GM10266 (cell line): ENCODE data around the gene FNIP2.
A peak's percentile ranks its signal among the peaks of the same experiment; 100 is the strongest.
"Not testable (repeated sequence)": the region's sequence is repeated elsewhere in the genome, so short reads cannot be mapped to it uniquely, and the experiment has no call there.

Experiments
- DNase-seq: peaks from one replicate; pipeline ENCODE4 v3.0.0; 2012; ENCODE audit errors: extremely low spot score
- TF ChIP-seq, protein P1 (sequence below): IDR thresholded peaks from 2 replicates; pipeline ENCODE4 v1.5.1; 2012; ENCODE audit warnings: mild to moderate bottlenecking, low read depth; ENCODE audit not compliant: control insufficient read depth, insufficient read depth; ENCODE audit errors: missing control alignments

FNIP2 gene

DNA sequence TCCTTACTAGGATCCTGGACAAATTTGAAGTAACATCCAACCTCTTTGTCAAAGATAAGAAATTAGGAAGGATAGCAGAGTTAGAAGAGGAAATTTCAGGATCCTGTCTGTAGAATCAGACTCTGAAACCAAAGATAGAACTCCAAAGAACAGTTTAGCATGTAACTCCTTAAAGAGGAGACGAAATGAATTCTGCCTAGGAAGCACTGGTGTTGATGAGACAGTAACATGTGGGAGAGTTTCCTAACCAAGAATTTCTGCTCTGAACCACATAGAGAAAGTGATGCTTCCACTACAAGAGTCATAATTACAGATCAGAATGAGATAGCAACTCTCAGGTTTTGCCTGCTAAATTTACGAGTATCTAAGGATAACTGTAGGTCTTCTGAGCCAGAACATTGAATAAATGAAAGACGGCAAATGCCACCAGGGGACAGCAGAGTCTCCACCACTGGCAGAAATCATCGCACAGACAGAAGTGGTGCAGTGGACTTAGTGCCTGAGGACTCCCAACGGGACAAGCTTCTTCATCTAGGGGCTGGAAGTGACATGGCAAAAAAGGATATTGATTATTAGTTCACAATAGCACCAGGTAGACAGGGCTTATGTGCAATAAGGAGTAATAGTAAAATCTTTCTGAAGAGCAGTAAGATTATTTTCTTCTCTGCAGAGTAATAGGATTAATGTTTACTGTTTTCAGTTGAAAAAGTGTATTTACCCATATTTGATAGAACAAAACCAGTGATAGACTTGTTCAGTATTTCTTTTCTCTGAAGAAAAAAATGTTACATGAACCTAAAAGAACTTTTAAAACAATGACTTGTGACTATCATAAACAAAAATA is 38.9 kb upstream of the FNIP2 start:
- peak; percentile 62 for DNase-seq
- TF ChIP-seq, protein P1, sequence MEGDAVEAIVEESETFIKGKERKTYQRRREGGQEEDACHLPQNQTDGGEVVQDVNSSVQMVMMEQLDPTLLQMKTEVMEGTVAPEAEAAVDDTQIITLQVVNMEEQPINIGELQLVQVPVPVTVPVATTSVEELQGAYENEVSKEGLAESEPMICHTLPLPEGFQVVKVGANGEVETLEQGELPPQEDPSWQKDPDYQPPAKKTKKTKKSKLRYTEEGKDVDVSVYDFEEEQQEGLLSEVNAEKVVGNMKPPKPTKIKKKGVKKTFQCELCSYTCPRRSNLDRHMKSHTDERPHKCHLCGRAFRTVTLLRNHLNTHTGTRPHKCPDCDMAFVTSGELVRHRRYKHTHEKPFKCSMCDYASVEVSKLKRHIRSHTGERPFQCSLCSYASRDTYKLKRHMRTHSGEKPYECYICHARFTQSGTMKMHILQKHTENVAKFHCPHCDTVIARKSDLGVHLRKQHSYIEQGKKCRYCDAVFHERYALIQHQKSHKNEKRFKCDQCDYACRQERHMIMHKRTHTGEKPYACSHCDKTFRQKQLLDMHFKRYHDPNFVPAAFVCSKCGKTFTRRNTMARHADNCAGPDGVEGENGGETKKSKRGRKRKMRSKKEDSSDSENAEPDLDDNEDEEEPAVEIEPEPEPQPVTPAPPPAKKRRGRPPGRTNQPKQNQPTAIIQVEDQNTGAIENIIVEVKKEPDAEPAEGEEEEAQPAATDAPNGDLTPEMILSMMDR = peak; percentile 87

GRCh38 chr4:158738866-158739265 is 30.0 kb upstream of the FNIP2 start:
- DNase-seq = no peak
- TF ChIP-seq, protein P1 = no peak

DNA sequence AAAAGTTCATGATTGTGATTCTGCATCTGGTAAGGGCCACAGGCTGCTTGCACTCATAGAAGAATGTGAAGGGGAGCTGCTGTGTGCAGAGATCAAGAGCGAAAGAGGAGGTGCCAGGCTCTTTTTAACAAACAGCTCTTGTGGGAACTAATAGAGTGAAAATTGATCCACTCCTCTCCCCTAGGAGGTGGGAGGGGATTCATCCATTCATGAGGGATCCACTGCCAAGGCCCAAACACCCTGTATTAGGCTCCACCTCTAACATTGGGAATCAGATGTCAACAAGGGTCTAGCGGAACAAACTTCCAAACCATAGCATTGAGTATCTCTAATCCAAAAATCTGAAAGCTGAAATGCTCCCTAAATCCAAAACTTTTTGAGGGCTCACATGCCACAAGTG is 29.2 kb upstream of the FNIP2 start:
- TF ChIP-seq, protein P1 = no peak

DNA sequence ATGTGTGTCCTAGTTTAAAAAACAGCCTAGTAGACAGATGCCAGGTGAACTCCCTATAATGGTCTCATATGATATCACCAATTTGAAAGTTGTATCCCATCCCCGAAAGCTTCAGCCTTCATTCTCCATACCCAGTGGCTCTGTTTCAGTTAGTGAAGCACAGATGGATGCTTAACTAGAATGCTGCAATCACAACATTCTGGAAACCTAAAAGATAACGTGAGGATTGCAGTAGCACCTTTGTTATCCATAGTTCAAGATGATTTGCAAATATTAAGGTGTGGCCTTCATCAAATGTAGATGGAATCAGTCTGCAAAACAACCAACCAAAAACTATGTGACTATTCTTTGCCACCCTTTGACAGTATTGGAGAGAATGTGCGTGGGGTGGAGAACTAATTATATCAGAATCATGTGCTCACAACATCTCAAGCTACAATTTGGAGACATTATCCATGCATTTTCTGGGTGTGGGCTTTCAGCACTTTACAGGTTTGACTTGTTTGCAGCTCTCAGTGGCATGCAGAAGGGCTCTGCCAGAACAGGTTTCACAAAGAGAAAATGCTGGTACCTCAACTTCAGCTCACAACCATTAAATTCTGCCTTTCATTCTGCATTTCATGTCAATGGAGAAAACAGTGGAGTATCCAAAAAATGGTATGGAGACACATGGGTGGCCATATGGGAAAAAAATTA is 27.4 kb upstream of the FNIP2 start:
- DNase-seq = no peak
- TF ChIP-seq, protein P1 = no peak

More for the DNA sequence above, 29.2 kb upstream of the FNIP2 start:
- DNase-seq = no peak

DNA sequence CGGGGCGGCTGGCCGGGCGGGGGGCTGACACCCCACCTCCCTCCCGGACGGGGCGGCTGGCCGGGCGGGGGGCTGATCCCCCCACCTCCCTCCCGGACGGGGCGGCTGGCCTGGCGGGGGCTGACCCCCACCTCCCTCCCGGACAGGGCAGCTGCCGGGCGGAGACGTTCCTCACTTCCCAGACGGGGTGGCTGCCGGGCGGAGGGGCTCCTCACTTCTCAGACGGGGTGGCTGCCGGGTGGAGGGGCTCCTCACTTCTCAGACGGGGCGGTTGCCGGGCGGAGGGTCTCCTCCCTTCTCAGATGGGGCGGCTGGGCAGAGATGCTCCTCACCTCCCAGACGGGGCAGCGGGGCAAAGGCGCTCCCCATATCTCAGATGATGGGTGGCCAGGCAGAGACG is 22.3 kb upstream of the FNIP2 start:
- not testable (repeated sequence) for DNase-seq

- no peak for DNase-seq
- TF ChIP-seq, protein P1 = no peak
Measured at GRCh38 chr4:158750379-158750778, 18.4 kb upstream of the FNIP2 start.

GRCh38 chr4:158754385-158755180 is 14.2 kb upstream of the FNIP2 start:
- no peak for DNase-seq
- TF ChIP-seq, protein P1 = no peak

- DNase-seq = not testable (repeated sequence)
Measured at GRCh38 chr4:158755819-158756218, 13.0 kb upstream of the FNIP2 start.
